GM19463 (cell line): Measurements from ENCODE around the gene KAZN.

Experiments
- ATAC-seq: cut with Tn5 transposase; IDR thresholded peaks from one replicate; pipeline ENCODE4 v1.9.1; 2021; ENCODE audit warnings: mild to moderate bottlenecking, moderate library complexity; ENCODE audit not compliant: unreplicated experiment

KAZN gene

DNA sequence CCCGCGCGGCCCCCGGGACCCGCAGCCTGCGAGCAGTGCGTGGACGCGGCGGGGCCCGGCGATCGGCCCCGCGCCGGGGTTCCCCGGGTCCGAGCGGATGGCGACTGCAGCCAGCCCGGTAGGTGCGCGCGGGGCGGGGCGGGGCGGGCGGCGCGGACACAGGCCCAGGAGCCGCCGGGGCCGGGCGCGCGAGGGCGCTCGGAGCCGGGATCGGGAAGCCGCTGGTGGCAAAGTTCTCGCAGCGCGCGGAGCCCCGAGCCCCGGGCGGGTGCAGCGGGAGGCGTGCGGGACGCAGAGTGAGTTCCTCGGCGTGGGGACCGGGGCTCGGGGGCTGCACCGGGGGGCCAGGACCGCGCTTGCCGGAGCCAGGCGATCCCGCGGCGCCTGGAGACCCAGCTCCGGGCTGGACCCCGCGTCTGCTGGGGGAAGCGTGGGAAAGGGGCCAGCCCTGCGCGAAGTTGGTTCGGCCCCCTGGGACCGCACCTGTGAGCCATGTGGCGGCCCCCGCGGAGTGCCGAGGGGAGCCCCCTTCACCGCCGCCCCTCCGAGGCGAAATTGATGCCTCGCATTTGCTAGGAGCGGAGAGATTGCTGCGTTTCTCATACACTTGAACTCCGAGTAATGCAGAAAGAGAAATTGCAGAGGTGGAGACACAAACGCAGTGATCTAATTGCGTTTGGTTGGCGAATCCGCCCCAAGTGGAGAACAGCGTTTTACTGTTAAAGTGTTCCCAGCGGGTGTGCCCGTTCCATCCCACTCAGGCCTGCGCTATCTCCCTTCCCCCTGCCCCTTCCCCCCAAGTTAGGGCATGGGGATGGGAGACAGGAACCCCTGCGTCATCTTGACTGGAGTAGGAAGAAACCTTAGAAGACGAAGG, 326.2 kb downstream of the KAZN start:
- no peak for ATAC-seq

- no peak for ATAC-seq
Measured at GRCh38 chr1:14925336-14926136, 327.1 kb downstream of the KAZN start.

DNA sequence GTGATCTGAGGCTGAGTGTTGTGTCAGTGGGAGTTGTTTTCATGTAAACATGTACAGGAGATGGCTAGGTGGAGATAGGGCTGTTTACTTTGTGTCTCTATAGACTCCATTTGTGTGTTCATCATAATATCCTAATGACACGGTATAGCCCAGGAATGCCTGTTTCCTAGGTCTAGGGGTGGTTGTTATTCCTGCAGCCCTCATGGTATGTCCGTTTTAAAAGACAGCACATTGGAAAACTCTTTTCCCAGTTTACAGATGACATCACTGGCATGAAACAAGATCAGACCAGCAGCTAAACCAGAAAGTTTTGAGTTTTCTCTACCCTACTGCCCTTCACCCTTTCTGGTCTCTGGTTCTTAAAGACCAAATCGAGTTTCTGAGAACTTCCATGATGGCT, 327.7 kb downstream of the KAZN start:
- no peak for ATAC-seq

- no peak for ATAC-seq
Measured at GRCh38 chr1:14926818-14927575, 328.5 kb downstream of the KAZN start.

- no peak for ATAC-seq
Measured at GRCh38 chr1:14928412-14928811, 329.9 kb downstream of the KAZN start.

DNA sequence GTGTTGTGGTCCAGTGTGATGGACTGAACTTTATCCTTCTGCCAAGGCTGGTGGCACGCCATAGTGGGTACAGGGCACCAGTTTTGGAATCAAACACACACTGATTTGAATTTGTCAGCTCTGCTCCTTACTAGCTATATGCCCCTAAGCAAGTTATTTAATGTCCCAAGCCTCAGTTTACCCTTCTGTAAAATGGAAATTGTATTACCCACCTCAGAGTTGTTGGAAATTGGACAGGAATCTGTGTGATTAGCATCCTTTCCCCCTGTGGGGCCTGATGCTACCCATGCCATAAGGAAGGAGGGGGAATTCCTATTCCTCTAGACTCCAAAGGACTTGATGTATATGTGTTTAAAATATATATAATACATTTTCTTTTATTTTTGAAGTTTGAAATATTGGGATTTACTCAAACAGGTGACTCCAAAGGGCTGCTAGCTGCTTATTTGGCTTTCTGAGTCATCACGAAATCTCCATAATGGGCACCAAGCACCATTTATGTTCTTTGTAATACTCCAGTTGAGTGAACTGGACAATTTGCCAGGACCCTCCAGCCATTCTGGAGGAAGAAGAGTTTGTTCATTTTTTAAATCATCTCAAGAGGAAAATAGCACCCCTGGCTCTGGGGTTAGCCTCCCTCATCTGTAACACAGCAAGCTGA, 330.5 kb downstream of the KAZN start:
- no peak for ATAC-seq

DNA sequence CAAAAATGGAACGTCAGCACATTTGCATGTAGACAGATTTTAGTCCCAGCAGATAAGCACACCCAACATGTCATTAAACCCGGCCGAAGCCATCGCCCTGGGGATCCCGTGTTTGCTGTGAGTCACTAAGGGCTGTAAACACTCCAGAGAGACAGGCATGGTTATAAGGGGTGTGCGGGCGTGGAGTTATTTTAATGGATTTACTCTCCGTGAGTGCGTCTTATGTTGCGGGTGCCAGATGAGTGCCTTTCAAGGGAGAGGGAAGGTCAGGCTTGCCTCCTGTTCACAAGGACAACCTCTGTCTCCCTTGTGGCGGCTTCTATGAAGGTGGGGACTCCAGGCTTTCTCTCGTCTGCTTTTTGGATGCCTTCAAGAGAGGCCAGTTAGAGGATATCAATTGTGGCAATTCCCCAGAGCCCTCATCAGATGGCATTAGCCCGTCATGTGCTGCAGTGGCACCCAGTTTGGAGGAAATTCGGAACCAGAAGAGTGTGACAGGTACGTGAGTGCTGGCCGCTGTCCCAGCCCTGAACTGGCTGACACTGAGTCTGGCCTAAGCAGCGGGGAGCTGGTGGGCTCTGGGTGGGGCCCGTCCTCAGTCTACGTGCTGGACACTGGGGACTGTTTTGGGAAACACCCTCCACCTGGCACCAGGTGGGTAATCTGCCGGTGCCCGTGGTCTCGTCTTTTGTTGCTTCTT, 331.2 kb downstream of the KAZN start:
- ATAC-seq, result no peak

DNA sequence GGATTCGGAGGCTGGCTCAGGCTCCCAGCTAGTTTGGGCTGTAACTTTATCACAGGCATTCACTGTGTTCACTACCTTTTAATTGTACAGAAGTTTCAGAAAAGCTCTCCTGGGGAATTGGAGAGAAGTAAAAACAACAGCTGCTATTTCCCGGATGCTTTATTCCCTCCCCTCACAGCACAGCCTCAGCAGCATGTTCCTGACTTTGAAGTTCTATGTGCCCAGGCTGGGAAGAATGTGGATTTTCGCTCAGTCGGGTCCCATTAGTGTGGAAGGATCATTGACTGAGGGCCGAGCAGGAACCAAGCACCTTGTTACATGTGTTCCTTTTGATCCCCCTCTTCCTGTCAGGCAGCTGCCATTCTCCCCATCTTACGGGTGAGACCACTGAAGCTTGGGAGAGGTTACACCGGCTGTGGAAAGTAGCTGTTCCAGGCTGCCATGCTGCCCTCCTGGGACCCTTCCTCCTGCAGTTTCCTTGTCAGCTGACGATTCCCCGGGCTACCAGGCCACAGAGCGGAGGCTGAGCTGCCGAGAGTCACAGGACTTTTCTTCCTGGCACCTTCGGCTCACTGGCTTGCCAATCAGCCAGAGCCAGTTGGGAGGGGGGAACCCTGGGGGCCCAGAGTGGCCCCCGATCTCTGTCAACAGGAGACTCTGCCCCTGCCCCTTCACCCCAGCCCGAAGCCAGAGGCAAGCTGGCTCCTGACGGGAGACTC, 331.9 kb downstream of the KAZN start:
- ATAC-seq, result no peak

DNA sequence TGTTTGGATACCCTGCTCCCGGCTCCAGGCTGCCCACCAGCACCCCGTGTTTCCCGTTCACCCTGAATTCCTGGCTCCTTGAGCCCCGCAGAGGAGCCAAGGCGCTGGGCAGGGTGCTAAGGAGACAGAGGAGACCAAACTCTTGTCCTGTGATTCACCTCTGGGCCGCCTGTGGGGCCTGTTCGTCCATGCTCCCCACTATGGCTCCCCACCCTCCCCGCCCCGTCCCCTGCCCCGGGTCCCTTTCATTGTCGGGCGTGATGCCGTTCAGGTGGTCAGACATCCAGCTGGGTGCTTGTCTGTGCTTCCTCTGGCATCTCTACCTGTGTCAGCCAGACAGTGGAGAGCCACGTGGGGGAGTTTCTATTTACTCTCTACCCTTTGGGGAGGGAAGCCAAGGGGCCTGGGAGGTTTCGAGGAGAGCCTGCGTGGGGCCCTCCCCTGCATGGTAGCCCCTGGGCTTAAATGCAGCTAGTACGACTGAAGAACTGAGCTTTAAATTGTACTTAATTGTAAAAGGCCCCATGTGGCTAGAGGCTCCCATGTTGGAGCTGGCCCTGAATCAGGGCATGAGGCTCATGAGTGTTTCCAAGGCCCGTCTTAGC, 333.7 kb downstream of the KAZN start:
- no peak for ATAC-seq

- no peak for ATAC-seq
Measured at GRCh38 chr1:14934867-14935266, 336.4 kb downstream of the KAZN start.

DNA sequence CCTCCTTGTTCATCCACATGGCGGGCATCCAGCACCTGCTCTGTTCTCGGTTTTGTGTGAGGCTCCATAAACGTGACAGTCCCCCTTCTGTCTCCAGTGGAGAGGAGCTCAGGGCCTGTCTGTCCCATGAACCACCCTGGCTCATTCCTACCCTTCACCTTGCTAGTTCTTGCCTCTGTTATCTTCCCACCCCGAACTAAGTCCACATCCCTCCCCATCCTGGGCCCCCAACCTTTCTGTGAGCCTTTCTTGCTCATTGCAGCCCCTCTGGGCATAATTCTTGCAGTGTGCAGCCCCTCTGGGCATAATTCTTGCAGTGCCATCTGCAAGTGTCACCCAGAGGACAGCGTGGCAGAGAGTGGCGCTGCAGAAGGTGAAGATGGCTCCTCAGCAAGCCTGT, 338.3 kb downstream of the KAZN start:
- no peak for ATAC-seq

DNA sequence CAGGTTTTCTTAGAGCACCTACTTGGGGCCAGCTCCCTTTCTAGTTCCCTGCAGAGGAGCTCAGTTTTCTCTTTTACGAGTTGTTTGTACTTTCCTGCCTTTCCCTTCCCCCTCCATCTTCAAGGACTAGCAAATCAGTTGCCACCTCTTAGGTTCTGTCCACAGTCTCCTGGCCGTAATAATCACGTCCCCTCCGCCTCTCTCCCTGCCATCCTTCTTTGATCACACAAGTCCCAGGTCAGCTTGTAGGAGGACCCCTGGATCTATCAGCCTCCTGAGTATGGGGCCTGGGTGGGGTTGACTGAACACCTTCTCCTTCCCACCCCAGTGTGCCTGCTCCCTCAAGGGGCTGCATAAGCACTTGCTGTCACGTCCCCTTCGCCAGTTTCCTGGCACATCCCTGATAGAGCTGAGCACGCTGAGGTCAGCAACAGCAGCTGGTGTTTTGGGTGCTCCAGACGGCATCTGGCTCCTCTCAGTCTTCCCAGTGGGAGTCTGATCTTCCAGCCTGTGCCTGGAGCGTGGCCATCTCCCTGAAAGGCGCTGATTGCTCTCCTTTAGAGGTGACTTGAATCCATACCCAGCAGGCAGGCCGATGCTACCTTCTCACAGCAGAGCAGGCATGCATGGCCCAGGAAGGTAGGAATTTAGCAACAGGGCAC, 338.9 kb downstream of the KAZN start:
- ATAC-seq, result no peak

- ATAC-seq, result no peak
Measured at GRCh38 chr1:14939527-14940284, 341.2 kb downstream of the KAZN start.

DNA sequence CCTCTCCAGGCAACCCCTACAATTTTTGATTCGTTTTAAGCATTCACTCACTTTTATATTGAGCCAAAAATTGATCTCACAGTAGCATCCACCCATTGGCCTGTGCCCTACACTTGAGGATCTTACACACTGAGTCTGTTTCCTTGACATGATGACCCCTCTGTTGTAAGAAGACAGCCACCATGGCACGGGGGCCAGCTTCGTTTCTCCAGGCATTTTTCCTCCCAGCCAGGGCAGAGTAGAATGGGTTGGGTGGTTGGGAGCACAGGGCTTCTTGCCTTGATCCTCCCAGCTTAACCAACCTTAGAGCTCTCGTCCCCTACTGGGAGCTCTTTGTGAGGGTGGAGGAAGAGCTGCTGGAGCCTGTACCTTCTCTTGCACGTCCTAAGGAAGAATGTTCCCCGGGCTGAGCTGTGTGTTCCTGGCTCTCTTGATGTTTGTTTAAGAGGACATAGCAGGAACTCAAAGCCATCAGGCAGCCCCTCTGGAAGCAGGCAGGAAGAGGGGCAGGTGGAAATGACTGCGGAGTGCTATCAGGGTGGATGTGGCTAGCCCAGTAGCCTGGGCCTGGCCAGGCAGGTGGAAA, 341.9 kb downstream of the KAZN start:
- no peak for ATAC-seq

DNA sequence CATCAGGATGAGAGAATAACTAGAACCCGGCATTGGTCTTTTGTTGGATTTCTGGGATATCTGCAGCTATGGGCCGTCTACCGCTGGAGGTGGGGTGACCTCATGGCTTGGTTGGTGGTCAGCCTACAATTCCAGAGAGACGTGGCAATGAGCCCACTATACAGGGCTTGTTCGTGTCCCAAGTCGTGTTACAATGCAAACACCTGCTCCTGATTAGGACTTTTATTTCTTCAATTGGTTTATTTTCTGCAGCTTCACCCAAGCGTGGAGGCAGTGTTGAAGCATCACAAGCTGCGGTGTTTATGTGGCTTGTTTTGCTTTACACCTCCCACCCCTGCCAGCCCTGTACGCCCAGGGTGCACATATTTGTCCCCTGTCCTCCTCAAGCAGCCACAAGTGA, 343.4 kb downstream of the KAZN start:
- no peak for ATAC-seq

DNA sequence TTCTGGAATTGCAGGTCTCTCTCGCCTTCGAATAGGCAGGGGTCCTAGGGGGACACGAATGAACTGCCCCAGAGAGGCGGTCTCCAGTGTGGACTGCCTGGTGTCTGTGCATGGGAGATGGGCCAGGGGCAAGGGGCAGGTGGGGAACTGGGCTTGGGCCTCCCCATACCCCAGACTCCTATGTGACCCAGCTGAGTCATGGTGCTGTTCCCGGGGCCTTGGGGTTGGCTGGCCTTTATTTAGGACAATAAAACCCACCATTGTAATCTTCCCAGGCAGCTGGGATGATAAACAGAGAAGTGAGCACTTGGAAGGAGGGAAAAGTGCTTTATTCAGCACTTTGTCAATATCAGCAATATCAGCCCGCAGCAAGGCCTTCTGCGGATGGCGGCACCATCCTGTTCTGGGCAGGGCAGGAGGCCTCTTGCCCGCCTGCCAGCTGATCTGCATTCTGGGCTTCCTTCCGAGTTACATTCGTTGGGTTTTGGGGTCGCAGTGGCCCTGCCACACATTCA, 346.0 kb downstream of the KAZN start:
- ATAC-seq, result no peak
